H1 (cell line): ENCODE measurements around the gene CNPY3. TPM values are rescaled to one million over a fixed set of nuclear protein-coding genes. Genes with fewer than 3 reads are reported as not detected.
"Not testable (repeated sequence)": the region's sequence is repeated elsewhere in the genome, so short reads cannot be mapped to it uniquely, and the experiment has no call there.

Experiments used
- CTCF ChIA-PET: fragments of 300-600 bp; sonication (Branson Sonifier 250); formaldehyde crosslinking; loops from one replicate; lab custom pipeline; 2021; ENCODE audit not compliant: partially characterized antibody; lab: Charles Lee
- POLR2A ChIA-PET: fragments of 300-600 bp; sonication (Branson Sonifier 250); formaldehyde crosslinking; loops from one replicate; lab custom pipeline; 2021; ENCODE audit warnings: inconsistent platforms; ENCODE audit not compliant: partially characterized antibody; lab: Charles Lee
- DNase-seq, 2 experiments: peaks; one replicate each; pipeline versions ENCODE4 v3.0.0 to v3.0.0-alpha.2; 2010 to 2022; ENCODE audit warnings: low spot score in 2 of 2, low read depth in 1 of 2, mixed read lengths in 1 of 2
- FAIRE-seq: peaks from 2 replicates; lab custom pipeline; 2011; peaks lifted over from hg19 to GRCh38; lab: Jason Lieb, UNC
- H2AFZ ChIP-seq: 2 replicates; pipeline ENCODE4 v1.8.1; 2012; ENCODE audit warnings: low read length, inconsistent platforms
- H2AK5ac ChIP-seq: 2 replicates; pipeline ENCODE4 v1.6.1; 2013; ENCODE audit warnings: low read depth, low read length
- H2BK120ac ChIP-seq: replicated peaks from 2 replicates; pipeline ENCODE3; 2013; ENCODE audit warnings: low read depth, low read length, inconsistent platforms
- H2BK12ac ChIP-seq: 2 replicates; pipeline ENCODE4 v1.6.1; 2013; ENCODE audit warnings: low read depth, low read length
- H2BK15ac ChIP-seq: 2 replicates; pipeline ENCODE4 v1.6.1; 2013; ENCODE audit warnings: low read length
- H2BK20ac ChIP-seq: 2 replicates; pipeline ENCODE4 v1.6.1; 2013; ENCODE audit warnings: low read length
- H2BK5ac ChIP-seq: 2 replicates; pipeline ENCODE4 v1.6.1; 2013; ENCODE audit warnings: low read depth, low read length
- H3K14ac ChIP-seq: 2 replicates; pipeline ENCODE4 v1.6.1; 2013; ENCODE audit warnings: inconsistent platforms; ENCODE audit not compliant: insufficient read length
- H3K18ac ChIP-seq: 2 replicates; pipeline ENCODE4 v1.6.1; 2013; ENCODE audit warnings: low read length; ENCODE audit errors: extremely low read depth
- H3K23ac ChIP-seq: 2 replicates; pipeline ENCODE4 v1.6.1; 2013; ENCODE audit warnings: inconsistent platforms; ENCODE audit not compliant: insufficient read length
- H3K23me2 ChIP-seq: 2 replicates; pipeline ENCODE4 v1.6.1; 2013; ENCODE audit warnings: low read depth, low read length
- H3K27ac ChIP-seq: 2 replicates; pipeline ENCODE4 v1.6.1; 2011; ENCODE audit warnings: low read depth, low read length, inconsistent platforms
- H3K27me3 ChIP-seq, 4 experiments: replicated peaks in 1 of 4; 1 replicate in 1 of 4; 2 replicates in 3 of 4; pipeline versions ENCODE4 v1.6.1 to v1.8.1; 2011 to 2013; ENCODE audit warnings: low read length in 3 of 4, mild to moderate bottlenecking in 3 of 4, inconsistent platforms in 2 of 4, mixed read lengths in 2 of 4, moderate library complexity in 1 of 4; ENCODE audit not compliant: control insufficient read depth in 3 of 4, insufficient read depth in 3 of 4; ENCODE audit errors: extremely low read depth in 1 of 4
- H3K36me3 ChIP-seq, 4 experiments: 2 replicates each; pipeline versions ENCODE4 v1.6.1 to v1.8.1; 2011 to 2013; ENCODE audit warnings: mild to moderate bottlenecking in 4 of 4, low read length in 3 of 4, moderate library complexity in 2 of 4, control low read depth in 1 of 4, inconsistent platforms in 1 of 4; ENCODE audit not compliant: insufficient read depth in 4 of 4, control insufficient read depth in 2 of 4
- H3K4ac ChIP-seq: replicated peaks from 2 replicates; pipeline ENCODE3; 2013; ENCODE audit warnings: low read length, low read depth, mixed read lengths, inconsistent platforms; ENCODE audit not compliant: insufficient read length
- H3K4me1 ChIP-seq, 4 experiments: replicated peaks in 1 of 4; 1 replicate in 1 of 4; 2 replicates in 3 of 4; pipeline versions ENCODE4 v1.6.1 to v1.8.1; 2011 to 2013; ENCODE audit warnings: low read length in 3 of 4, inconsistent platforms in 2 of 4, mixed read lengths in 1 of 4; ENCODE audit not compliant: insufficient read depth in 4 of 4, control insufficient read depth in 3 of 4
- H3K4me2 ChIP-seq, 2 experiments: 2 replicates each; pipeline versions ENCODE4 v1.6.1 to v1.8.1; 2011 to 2013; ENCODE audit warnings: low read depth in 2 of 2, low read length in 2 of 2, control low read depth in 1 of 2, inconsistent platforms in 1 of 2, mild to moderate bottlenecking in 1 of 2; ENCODE audit not compliant: insufficient read depth in 1 of 2
- H3K4me3 ChIP-seq, 4 experiments: fragments of 200-600, 300-600 bp in 1 of 4; sonication (generic), shearing (Covaris generic), sonication (Bioruptor Twin) in 1 of 4; 2 replicates each; pipeline versions ENCODE4 v1.5.1 to v1.8.1; 2011 to 2016; ENCODE audit warnings: low read length in 4 of 4, low read depth in 3 of 4, control low read depth in 2 of 4, inconsistent platforms in 2 of 4, mild to moderate bottlenecking in 2 of 4, mixed read lengths in 1 of 4, moderate library complexity in 1 of 4; ENCODE audit not compliant: insufficient read depth in 2 of 4; ENCODE audit errors: extremely low read depth in 1 of 4
- H3K56ac ChIP-seq: replicated peaks from 2 replicates; pipeline ENCODE3; 2013; ENCODE audit warnings: low read depth, mild to moderate bottlenecking, mixed read lengths, low read length, inconsistent platforms; ENCODE audit not compliant: insufficient read length
- H3K79me1 ChIP-seq: 2 replicates; pipeline ENCODE4 v1.6.1; 2013; ENCODE audit warnings: low read depth, low read length, control low read depth
- H3K79me2 ChIP-seq, 2 experiments: 2 replicates each; pipeline versions ENCODE4 v1.6.1 to v1.8.1; 2012 to 2013; ENCODE audit warnings: low read length in 2 of 2, mild to moderate bottlenecking in 2 of 2, inconsistent platforms in 1 of 2; ENCODE audit not compliant: insufficient read depth in 2 of 2, control insufficient read depth in 1 of 2
- H3K9ac ChIP-seq, 4 experiments: replicated peaks in 1 of 4; 1 replicate in 1 of 4; 2 replicates in 3 of 4; pipeline versions ENCODE4 v1.6.1 to v1.8.1; 2011 to 2013; ENCODE audit warnings: low read depth in 3 of 4, low read length in 3 of 4, control low read depth in 2 of 4, mild to moderate bottlenecking in 2 of 4, moderate library complexity in 2 of 4, inconsistent platforms in 1 of 4; ENCODE audit errors: extremely low read depth in 1 of 4
- H3K9me3 ChIP-seq, 2 experiments: 2 replicates each; pipeline versions ENCODE4 v1.6.1 to v1.8.1; 2012 to 2013; ENCODE audit warnings: mild to moderate bottlenecking in 2 of 2, moderate library complexity in 2 of 2, control low read depth in 1 of 2, inconsistent platforms in 1 of 2, low read depth in 1 of 2, low read length in 1 of 2, mixed read lengths in 1 of 2; ENCODE audit not compliant: insufficient read depth in 2 of 2
- H4K20me1 ChIP-seq, 2 experiments: replicated peaks in 1 of 2; 2 replicates each; pipeline versions ENCODE3 to v1.8.1; 2011 to 2013; ENCODE audit warnings: inconsistent platforms in 2 of 2, low read length in 2 of 2, mild to moderate bottlenecking in 1 of 2; ENCODE audit not compliant: insufficient read depth in 2 of 2, control insufficient read depth in 1 of 2
- H4K5ac ChIP-seq: 2 replicates; pipeline ENCODE4 v1.6.1; 2013; ENCODE audit warnings: low read length, low read depth, mixed read lengths, inconsistent platforms; ENCODE audit not compliant: insufficient read length
- H4K8ac ChIP-seq: 2 replicates; pipeline ENCODE4 v1.8.0; 2013; ENCODE audit warnings: mild to moderate bottlenecking, moderate library complexity, low read length, inconsistent platforms; ENCODE audit not compliant: insufficient read depth; ENCODE audit errors: extremely low read depth
- H4K91ac ChIP-seq: replicated peaks from 2 replicates; pipeline ENCODE3; 2013; ENCODE audit warnings: low read length, mixed read lengths, inconsistent platforms; ENCODE audit not compliant: insufficient read length
- CEBPB ChIP-seq: IDR thresholded peaks from 2 replicates; pipeline ENCODE4 v1.6.1; 2012; ENCODE audit warnings: low read depth, low read length
- FOSL1 ChIP-seq: IDR thresholded peaks from 2 replicates; pipeline ENCODE4 v1.6.1; 2011; ENCODE audit warnings: mild to moderate bottlenecking, low read depth, low read length, moderate library complexity; ENCODE audit not compliant: insufficient read depth
- TEAD4 ChIP-seq: IDR thresholded peaks from 2 replicates; pipeline ENCODE4 v1.6.1; 2012; ENCODE audit warnings: low read depth, low read length, inconsistent platforms, mixed read lengths
- ZNF274 ChIP-seq: IDR thresholded peaks from 2 replicates; pipeline ENCODE4 v1.7.0; 2012; ENCODE audit warnings: low read length, borderline replicate concordance; ENCODE audit errors: extremely low read depth
- WGBS, 2 experiments: shearing (Covaris generic) in 1 of 2; methylation state at CpG; one replicate each; pipeline versions ENCODE4 v1.1.6 to v1.1.7; 2013 to 2015; ENCODE audit warnings: low lambda C conversion rate in 2 of 2, mixed read lengths in 2 of 2, inconsistent platforms in 1 of 2, low coverage in 1 of 2, missing lambda C conversion rate in 1 of 2; ENCODE audit not compliant: insufficient replicate concordance in 2 of 2, insufficient coverage in 1 of 2, insufficient read length in 1 of 2; ENCODE audit errors: extremely low coverage in 1 of 2, missing lambda C conversion rate in 1 of 2; 5-methylcytosine and 5-hydroxymethylcytosine counted together
- polyA plus RNA-seq, 7 experiments: library from polyadenylated mRNA; depleted of rRNA in 3 of 7; stranded (reverse) in 5 of 7; unstranded in 2 of 7; fragments of >200 nt in 5 of 7; fragments of 200-250 nt in 2 of 7; gene quantifications; 1 replicate in 5 of 7; 2 replicates in 1 of 7; 4 replicates in 1 of 7; pipeline versions ENCODE4 v1.2.1 to v1.2.3, GENCODE V29; 2011 to 2013; ENCODE audit warnings: missing spikeins in 2 of 7, mixed read lengths in 2 of 7
- total RNA-seq: library from RNA; stranded (reverse); fragmentation: NEBNext Ultra II Directional; extraction: Animal tissue kit (Norgen Biotek cat#: 25700); gene quantifications from 2 replicates; pipeline ENCODE4 v1.2.1, GENCODE V29; 2021
- TF ChIP-seq, protein P1 (sequence below), 3 experiments: IDR thresholded peaks; 1 replicate in 2 of 3; 2 replicates in 1 of 3; pipeline versions ENCODE4 v1.5.1 to v1.6.1; 2011; ENCODE audit warnings: low read length in 3 of 3, mild to moderate bottlenecking in 3 of 3, inconsistent platforms in 2 of 3, low read depth in 1 of 3, moderate library complexity in 1 of 3; ENCODE audit not compliant: insufficient read depth in 1 of 3; ENCODE audit errors: control extremely low read depth in 1 of 3

Gene CNPY3
- total and polyA plus RNA-seq, 2 of the 8 experiments (the other 6 are each of a cell fraction or from before 2014, with no cell fraction given): 49.6 to 64.5 TPM

DNA sequence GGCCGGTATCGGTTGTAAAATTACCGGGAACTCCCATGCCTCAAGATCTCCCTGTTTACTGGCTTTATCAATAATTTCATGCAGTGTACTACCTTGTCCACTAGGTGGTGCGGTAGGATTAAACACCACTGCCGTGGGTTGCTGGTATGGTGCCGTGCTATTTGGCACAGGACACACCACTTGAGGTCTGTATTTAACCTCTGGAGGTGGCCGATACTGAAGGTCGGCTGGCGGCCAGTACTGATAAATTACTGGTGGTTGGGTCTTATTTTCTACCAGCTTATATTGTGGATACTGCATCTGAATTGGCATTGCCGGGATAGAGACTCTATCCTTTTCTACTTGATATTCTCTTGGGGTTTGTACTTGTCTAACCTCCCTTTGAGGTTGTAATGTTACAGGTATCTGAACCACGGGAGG, 27.7 kb upstream of the CNPY3 start (continued):
- TF ChIP-seq ZNF274: no peak
- no peak for TF ChIP-seq CEBPB
- TF ChIP-seq FOSL1: no peak
- TF ChIP-seq TEAD4: peak; percentile 39; the same call in 1 of the 2 replicates
- TF ChIP-seq, protein P1, sequence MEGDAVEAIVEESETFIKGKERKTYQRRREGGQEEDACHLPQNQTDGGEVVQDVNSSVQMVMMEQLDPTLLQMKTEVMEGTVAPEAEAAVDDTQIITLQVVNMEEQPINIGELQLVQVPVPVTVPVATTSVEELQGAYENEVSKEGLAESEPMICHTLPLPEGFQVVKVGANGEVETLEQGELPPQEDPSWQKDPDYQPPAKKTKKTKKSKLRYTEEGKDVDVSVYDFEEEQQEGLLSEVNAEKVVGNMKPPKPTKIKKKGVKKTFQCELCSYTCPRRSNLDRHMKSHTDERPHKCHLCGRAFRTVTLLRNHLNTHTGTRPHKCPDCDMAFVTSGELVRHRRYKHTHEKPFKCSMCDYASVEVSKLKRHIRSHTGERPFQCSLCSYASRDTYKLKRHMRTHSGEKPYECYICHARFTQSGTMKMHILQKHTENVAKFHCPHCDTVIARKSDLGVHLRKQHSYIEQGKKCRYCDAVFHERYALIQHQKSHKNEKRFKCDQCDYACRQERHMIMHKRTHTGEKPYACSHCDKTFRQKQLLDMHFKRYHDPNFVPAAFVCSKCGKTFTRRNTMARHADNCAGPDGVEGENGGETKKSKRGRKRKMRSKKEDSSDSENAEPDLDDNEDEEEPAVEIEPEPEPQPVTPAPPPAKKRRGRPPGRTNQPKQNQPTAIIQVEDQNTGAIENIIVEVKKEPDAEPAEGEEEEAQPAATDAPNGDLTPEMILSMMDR (IDR thresholded peaks at IDR 0.05; ENCODE audit: control extremely low read depth in 1 of 3, insufficient read depth in 1 of 3, low read depth in 1 of 3, low read length in 3 of 3): peak; percentile 52 to 88 (median 86)

DNA sequence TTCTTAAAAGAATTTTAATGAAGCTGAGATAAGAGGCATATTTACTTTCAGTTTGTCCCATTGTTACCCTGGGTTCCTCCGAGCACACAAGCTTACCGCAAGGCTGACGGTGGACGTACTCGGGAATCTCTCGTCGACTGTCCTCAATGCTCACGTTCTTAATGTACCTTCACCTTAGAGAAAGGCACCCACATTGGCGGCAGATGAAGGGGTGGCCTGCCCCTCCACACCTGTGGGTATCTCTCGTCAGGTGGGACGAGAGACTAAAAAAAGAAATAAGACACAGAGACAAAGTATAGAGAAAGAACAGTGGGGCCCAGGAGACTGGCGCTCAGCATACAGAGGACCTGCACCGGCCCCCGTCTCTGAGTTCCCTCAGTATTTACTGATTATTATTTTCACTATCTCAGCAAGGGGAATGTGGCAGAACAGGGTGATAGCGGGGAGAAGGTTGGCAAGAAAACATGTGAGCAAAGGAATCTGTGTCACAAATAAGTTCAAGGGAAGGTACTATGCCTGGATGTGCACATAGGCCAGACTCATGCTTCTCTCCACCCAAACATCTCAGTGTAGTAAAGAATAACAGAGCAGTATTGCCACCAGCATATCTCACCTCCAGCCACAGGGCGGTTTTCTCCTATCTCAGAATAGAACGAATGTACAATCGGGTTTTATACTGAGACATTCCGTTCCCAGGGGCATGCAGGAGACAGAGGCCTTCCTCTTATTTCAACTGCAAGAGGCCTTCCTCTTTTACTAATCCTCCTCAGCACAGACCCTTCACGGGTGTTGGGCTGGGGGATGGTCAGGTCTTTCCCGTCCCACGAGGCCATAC, 26.6 kb upstream of the CNPY3 start:
- not testable (repeated sequence) for H2AFZ ChIP-seq, H2BK20ac ChIP-seq, H3K9ac ChIP-seq, H3K27me3 ChIP-seq, H3K56ac ChIP-seq, H2BK120ac ChIP-seq, DNase-seq, H3K27ac ChIP-seq, H3K79me2 ChIP-seq, H3K36me3 ChIP-seq, H3K4me2 ChIP-seq, H3K18ac ChIP-seq, H3K4ac ChIP-seq, H4K5ac ChIP-seq, H4K20me1 ChIP-seq, H4K91ac ChIP-seq, H3K79me1 ChIP-seq, H2BK15ac ChIP-seq, H4K8ac ChIP-seq, H3K23me2 ChIP-seq, H3K14ac ChIP-seq, H2AK5ac ChIP-seq, H3K4me1 ChIP-seq, H3K23ac ChIP-seq, H3K4me3 ChIP-seq, FAIRE-seq, H2BK5ac ChIP-seq, H3K9me3 ChIP-seq
- WGBS, 2 experiments: 90% methylated on average over 22 of the region's 22 CpGs; no CpG with 5 or more reads in 1 of the 2 experiments
- peak overlapping the region; percentile 27; the same call in 1 of the 2 replicates for H2BK12ac ChIP-seq
- ChIA-PET CTCF (interaction anchor here (1.0 to 3.0 kb wide), 5 partner anchors 9 to 112 kb away, joined by 3 to 21 read pairs (median 9); partner anchors contain the start of genes CNPY3, KLHDC3 and MEA1), POLR2A (interaction anchor here (0.8 kb wide), 2 partner anchors 17 to 27 kb away, joined by 3 to 4 read pairs; partner anchors contain the start of gene CNPY3)
